ENCODE data around the gene OSBPL7.
A peak's percentile ranks its signal among the peaks of the same experiment; 100 is the strongest.
"Not testable (repeated sequence)": the region's sequence is repeated elsewhere in the genome, so short reads cannot be mapped to it uniquely, and the experiment has no call there.

The OSBPL7 gene

DNA sequence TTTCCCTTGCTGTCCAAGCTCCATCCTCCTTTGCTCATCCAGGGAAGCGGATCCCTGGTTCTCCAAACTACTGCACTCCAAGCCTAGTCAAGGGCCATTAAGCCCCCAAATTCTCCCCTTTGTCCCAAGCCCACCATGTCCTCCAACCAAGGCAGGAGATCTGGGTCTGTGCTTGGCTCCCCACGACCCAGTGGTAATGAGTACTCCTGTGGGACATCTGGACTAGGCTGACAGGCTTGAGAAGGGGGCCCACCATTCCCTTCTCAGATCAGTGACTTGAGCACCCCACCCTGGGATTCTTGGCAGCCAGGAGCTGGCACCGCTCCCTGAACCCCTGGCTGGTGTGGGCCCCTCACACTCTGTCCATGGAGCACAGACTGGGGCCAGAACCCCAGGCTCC lies 17.1 kb downstream of the OSBPL7 start:
- DNase-seq: no peak

DNA sequence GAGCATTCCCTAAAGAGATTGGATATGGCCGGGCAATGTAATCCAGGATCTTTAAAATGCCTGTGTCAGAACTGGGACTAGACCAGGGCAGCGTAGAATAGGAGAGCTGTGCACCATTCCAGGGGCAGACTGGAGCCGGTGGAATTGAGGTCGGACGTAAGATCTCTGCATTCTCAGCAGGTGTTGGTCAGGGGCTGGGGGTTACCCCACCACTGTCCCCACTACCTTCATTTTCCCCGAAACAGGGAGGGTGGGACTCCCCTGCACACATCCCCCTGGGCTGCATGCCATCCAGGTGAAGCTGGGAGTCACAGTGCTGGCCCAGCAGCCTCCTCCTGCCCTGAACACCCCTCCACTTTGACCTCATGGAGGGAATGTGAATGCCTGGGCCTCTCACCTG lies 17.8 kb downstream of the OSBPL7 start:
- no peak for DNase-seq

DNA sequence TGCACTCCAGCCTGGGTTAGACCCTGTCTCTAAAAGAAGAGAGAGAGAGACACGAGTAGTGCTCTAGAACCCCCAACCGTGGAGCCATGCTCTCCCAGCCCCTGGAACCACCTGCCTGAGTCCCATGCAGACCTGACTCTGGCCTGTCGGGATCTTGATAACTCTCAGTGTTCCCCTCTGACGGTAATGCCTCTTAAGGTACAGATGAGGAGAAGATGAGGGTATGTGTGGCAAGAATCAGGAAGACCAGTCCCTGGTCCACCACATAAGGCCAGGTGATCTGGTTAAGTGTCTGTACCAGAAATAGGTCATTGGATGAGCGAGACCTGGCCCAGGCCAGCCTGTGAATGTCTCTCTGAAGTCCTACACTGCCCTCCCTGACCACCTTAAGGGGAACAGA lies 18.4 kb downstream of the OSBPL7 start:
- DNase-seq: no peak

DNA sequence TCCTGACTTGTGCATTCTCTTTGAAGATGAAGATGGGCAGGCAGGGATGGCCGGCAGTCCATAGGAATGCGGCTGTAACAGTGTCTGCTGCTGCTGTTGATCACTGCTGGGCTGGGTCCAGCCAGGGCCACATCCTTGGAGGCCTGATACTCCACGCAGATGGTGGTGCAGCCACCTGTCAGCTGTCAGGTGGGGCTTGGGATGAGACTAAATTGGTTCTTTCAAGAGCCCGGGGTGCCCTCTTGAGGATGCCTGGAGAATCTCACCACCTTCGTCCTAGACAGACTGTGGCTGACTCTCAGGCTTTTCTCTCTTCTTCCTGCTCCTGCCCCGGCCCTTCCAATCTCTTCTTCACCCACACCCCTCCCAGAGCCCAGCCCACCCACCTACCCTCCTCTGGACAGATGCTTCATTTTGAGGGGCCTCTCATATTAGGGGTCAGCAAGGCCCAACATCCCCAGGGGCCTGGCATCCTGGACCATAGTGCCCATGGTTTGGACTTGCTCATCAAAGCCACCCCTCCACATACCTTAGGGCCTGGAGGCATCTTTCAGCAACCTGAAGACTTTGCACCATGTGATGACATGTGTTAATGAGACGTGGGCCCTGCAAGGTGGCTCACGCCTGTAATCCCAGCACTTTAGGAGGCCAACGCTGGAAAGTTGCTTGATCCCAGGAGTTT lies 19.1 kb downstream of the OSBPL7 start:
- DNase-seq: peak; percentile 46

DNA sequence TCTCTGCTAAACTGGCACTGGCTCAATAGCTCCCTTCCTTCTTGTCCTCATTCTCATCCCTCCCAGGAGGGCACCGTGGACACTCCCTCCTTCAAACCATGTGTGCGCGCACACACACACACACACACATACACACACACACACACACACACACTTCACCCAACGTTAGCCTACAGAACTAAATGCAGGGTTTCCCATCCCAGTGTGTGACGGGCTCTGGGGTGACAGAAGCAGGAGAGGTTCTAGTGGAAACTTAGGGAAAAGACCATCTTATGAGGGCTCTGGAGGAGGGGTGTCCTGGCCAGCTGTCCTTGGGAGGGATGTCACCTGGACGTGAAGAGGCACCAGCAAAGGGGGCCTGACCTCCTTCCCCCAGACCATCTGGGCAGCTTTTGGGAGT lies 19.7 kb downstream of the OSBPL7 start:
- no peak for DNase-seq

DNA sequence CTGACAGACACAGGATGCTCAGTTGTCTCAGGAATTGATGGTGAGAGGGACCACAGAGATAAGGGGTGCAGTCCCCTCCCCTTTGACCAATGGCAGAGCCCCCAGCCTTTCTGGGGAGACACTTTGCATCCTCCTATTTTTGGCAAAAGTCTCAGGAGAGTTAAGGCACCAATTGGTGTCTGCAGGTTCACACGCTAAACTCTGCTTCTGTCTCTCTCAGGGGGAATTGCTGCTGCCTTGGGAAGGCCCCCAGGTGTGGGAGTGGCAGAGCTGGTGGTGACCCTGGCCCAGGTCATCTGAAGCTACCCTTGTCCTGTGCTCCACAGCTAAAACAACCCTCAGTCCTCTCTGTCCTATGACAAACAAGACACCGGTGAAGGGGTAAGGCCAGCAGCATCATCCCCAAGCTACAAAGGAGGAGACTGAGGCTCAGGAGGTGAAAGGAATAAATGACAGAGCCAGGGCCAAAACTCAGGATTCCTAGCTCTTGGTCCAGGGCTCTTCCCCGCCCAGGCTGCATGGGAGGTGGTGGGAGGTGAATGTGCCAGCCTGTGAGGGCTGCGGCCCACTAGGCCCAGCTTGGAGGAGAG lies 20.3 kb downstream of the OSBPL7 start:
- no peak for DNase-seq

DNA sequence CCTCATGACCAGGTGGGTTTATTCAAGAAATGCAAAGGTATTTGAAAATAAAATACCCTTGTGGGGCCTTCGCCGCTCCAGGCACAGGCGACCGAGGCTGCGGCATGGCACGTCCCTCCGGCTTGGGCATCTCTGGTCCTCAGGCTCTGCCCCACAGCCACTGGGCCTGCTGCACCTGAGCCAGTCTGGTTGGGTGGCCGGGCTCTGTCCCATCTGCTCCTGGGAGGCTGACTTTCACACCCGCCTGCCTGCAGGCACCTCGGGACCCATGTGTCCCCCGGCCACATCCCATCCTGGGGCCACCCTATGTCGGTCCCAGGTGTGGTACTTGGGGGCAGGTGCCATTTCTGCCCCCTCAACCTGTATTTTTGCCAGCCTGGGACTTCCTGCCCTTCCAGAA lies 20.9 kb downstream of the OSBPL7 start:
- no peak for DNase-seq

DNA sequence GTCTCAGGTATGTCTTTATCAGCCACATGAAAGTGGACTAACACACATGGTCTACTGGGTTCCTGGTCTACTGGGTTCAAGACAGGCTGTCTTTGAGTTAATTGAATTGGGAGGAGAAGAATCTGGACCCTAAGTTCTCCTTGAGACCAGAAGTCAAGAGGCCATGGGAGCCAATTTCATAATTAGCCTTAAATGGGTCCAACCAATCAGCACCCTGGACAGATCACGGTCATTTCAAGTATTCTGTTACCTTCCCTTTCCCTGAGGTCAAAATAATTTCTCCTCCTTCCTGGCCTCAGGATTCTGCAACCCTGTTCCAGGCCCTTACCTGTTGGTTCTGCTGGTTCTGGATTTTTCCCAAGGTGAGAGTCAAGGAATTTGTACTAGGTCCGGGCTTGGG lies 23.8 kb downstream of the OSBPL7 start:
- no peak for DNase-seq

DNA sequence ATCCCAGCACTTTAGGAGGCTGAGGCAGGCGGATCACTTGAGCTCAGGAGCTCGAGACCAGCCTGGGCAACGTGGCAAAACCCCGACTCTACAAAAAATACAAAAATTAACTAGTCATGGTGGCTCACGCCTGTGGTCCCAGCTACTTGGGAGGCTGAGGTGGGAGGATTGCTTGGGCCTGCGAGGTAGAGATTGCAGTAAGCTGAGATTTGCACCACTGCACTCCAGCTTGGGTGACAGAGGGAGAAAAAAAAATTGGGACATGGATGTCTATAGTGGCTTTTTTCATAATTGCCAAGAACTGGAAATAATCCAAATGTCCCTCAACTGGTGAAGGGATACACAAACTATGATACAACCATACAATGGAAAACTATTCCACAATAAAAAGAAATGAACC lies 28.6 kb downstream of the OSBPL7 start:
- no peak for DNase-seq

DNA sequence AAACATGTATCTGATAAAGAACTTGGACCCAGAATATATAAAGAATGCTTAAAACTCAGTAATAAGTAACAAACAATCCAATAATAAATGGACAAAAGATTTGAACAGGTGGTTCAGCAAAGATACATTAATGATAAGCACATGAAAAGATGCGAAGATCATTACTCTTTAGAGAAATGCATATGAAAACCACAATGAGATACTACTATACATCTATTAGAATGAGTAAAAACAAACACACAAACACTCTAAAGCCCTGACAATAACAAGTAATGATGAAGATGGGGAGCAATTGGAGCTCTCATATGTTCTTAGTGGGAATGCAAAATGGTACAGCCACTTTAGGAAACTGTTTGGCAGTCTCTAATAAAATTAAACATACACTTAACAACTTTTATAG lies 29.1 kb downstream of the OSBPL7 start:
- DNase-seq: no peak

DNA sequence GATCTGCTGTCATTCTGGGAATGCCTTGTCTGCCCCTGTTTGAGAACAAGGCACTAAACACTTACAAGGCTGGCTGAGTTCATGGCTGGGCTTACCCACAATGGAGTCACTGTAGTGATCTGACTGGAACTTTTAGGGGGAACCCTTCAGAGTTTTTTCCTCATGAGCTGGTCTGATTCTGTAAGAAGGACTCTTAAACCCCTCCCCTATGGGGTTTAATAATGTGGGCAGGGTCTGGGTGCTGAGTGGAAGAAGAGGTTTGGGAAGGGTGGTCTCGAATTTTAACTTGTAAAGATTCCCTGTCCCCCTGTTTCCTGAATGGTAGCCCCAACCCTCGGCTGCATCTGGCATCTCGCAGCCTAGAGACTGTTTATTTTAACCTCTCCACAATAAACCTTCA lies 30.6 kb downstream of the OSBPL7 start:
- DNase-seq: no peak

DNA sequence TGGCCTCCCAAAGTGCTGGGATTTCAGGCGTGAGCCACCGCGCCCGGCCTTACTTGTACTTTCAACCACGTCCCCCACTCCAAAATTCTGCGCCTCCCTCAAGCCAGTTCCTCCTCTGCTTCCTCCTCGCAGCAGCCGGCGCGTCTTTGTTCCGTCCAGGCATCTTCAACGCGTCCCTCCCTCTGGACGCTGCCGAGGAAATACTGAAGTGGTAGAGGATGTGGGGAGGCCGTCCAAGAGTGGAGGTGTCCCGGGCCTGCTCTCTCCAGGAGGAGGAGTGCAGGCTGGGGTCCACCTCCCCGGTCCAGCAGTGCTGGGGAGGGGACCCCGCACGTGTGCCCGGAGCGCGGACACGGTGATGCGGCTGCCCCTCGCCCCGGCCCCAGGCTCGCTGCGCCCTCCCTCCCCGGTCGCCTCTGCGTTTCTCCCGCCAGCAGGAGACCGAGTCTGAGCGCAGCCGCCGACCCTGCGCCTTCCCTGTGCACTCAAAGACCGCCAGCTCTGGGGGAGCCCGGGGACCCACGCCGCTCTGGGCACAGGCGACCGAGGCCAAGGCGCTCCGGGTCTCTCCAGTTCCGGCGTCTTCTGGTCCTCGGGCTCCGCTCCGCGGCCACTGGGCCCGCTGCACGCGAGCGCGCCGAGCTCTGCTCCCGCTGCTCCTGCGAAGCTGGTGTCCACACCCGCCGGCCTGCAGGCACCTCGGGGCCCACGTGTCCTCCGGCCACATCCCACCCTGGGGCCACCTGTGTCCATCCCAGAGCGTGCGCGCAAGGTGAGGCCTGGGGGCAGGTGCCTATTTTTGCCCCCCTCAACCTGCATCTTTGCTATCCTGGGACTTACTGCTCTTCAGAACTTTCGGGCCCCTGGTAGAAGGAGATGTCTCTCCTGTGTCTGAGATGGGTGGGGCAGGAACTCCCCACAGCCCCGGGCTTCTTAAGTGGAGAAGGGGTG lies 31.7 kb downstream of the OSBPL7 start:
- DNase-seq: peak; percentile 42

DNA sequence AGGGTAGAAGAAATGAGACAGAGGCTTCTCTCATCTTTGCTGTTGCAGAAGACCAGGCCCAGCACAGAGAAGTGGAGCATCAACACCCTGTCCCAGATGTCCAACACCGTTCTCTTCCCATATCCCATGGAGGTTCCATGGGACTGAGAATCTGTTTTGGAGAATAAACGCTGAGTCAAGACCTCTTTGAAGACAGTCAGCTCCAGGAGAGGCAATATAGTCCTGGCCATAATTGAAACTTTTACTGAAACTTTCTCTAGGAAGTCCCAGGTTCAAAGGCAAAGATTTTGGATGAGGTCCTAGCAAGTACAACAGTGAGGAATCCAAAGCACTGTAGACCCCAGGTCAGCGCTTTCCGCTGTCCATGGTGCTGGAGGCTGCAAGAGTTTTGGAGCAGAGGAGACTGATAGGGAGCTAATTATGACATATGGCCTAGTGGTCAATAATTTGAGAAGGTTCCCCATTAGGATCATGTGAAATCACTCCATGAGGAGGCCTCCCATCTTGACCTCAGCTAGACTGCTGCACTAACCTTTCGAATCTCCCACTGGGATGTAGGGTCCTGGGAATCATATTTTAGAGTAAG lies 36.0 kb downstream of the OSBPL7 start:
- DNase-seq: no peak

DNA sequence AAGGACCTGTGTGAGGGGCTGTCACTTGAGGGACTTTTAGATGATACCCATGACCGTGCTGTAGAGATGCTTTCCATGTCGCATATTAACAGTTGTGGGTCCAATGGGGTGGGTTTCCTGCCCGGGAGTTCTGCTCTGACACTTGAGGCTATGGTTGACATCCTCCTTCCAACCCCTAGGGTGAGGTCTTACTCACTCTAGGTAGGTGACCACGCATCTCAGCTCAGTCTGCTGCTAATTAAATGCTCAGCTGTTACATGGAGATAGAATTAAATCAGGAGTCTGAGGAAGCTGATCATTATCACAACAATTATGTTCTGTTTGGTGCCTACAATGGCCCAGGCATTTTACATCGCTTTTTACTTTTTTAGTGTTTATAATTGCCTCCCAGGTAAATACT lies 40.2 kb downstream of the OSBPL7 start:
- no peak for DNase-seq

DNA sequence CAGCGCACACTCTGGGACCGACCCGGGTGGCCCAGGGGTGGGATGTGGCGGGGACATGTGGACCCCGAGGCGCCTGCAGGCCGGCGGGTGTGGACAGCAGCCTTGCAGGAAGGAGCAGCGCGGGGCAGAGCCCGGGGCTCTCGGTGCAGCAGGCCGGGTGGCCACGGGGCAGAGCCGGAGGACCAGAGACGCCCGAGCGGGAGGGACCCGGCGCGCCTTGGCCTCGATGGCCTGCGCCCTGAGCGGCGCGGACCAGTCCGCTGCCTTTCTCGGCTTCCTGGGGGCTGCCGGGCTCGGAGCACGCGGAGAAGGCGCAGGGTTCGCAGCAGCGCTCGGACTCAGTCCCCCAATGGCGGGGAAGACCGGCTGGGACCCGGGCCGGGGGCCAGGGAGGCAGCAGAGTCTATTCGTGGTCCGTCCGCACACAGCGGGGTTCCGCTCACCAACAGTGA lies 43.4 kb downstream of the OSBPL7 start:
- DNase-seq: no peak

DNA sequence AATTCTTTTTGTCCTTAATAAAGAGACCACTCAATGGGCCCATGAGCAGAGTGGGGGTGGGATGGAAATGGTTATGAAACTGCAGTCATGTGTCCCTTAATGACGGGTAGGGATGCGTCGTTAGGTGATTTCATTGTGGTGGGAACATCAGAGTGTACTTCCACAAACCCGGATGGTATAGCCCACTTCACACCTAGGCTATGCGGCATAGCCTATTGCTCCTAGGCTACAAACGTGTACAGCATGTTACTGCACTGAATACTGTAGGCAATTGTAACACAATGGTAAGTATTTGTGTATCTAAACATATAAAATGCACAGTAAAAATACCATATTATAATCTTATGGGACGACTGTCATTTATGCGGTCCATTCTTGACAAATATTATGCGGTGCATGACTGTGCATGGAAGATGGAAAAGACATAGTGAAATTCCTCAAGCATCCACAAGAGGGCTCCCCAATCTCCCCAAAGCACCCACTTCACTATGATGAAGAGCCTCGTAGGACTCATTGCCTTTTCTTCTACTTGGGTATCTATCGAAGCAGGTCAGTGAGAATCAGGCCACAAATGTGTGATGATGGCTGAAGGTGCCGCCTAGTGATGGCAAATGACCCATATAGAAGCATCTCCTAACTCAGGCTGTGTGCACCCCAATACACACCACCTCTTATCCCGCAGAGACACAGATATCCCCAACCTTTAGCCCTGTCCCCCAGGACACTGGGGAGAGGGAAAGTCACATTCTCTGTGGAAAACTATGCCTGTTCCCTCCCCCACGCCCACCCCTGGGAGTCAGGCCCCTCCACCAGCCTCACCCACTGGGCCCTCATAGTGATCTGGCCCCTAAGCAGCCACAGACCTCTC lies 45.0 kb downstream of the OSBPL7 start:
- DNase-seq: peak; percentile 20

DNA sequence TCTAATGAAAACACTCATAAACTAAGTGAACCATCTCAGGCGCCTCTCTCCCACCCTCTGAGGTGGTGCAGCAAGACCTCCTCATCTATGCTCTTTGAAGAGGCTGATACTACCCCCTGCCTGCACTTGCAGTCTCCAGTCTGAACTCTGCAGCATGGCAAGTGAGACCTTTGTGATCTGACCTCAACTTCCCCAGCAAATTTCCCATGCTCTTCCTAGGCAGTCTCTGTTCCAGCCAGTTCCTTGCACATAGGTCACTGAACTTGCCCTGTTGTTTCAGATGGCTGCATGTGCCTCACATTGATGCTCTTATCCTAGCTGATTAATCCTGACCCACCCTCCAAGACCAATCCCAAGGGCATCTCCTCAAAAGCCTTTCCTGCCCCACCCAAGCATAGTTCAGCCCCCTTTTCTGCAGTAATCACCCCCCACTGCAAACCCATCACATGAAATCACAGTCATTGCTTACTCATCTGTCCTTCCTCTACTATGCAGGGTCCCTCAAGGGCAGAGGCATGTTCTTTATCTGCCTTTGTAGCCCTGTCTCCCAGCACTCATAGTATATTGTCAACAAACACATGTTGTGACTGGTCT lies 46.5 kb downstream of the OSBPL7 start:
- no peak for DNase-seq

DNA sequence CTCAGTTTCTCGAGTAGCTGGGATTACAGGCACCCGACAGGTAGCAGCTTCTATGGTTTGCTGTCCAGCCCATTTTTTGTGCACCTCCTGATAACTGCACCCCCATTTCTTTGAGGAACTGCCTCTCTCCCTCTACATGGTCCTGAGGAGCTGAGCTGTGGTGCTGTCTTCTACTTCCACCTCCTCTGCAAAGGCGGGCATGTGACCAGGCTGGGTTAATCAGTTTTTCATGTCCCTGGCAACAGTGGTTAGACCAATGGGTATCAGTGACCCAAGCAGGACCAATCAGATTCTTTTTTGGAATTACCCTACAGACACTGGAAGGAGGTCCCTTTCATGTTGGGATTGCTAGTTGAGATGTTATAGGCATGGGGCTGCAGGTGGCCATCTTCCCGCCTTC lies 47.3 kb downstream of the OSBPL7 start:
- DNase-seq: no peak

DNA sequence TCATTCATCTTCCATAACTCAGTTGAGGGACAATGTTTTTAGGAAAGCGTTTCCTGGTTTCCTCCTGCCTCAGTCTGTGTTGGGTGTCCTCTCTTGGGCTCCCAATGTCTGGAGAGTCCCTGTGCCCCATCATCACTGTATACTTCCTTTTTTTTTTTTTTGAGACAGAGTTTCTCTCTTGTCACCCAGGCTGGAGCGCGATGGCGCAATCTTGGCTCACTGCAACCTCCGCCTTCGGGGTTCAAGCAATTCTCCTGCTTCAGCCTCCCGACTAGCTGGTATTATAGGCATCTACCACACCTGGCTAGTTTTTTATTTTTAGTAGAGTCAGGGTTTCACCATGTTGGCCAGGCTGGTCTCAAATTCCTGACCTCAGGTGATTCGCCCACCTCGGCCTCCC lies 47.9 kb downstream of the OSBPL7 start:
- DNase-seq: not testable (repeated sequence)

DNA sequence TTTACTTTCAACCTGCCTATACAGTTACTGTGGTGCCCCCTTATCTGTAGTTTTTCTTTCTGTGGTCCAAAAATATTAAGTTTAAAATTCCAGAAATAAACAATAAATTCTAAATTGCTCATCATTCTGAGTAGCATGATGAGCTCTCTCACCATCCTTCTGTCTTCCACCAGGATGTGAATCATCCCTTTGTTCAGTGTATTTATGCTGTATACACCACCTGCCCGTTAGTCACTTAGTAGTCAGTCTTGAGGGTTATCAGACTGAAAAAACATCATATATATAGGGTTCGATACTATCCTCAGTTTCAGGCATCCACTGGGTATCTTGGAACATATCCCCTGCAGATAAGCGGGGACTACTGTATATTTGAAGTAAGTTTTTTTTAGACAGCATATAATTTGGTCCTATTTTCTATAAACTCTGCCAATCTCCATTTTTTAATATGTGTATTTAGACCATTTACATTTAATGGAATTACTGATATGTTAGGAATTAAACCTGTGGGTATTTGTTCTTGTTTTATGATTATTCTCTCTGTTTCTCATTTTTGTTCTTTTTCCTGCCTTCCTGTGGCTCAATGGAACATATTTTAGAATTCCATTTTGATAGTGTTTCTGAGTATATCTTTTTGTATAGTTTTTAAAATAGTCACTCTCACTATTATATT lies 57.5 kb downstream of the OSBPL7 start:
- no peak for DNase-seq

DNA sequence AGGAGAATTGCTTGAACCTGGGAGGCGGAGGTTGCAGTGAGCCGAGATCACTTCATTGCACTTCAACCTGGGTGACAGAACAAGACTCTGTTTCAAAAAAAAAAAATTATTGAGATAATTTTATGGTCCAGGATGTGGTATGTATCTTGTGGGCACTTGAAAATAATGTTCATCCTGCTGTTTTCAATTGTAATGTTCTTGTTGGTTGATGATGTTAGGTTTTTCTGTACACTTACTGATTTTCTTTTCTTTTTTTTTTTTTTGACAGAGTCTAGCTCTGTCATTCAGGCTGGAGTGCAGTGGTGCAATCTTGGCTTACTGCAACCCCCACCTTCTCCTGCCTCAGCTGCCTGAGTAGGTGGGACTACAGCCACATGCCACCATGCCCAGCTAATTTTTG lies 58.9 kb downstream of the OSBPL7 start:
- DNase-seq: no peak

Data from NCI-H1092 treated with DMSO at 0.1 percent for 48 hours (cell line).